NCI-H2107 treated with DMSO at 0.1 percent for 48 hours (cell line): ENCODE data around the gene AMBP.
"Not testable (repeated sequence)": the region's sequence is repeated elsewhere in the genome, so short reads cannot be mapped to it uniquely, and the experiment has no call there.

Experiments used
- DNase-seq: peaks from one replicate; lab custom pipeline; 2025; ENCODE audit not compliant: unreplicated experiment; lab: John Stamatoyannopoulos, UW

The AMBP gene

GRCh38 chr9:114053246-114054005 lies 24.7 kb downstream of the AMBP start:
- no peak for DNase-seq

GRCh38 chr9:114051706-114052105 lies 26.4 kb downstream of the AMBP start:
- DNase-seq, result no peak

GRCh38 chr9:114051281-114051680 lies 26.8 kb downstream of the AMBP start:
- no peak for DNase-seq

- no peak for DNase-seq
Observed at GRCh38 chr9:114050646-114051045, 27.5 kb downstream of the AMBP start.

GRCh38 chr9:114050226-114050568 lies 27.9 kb downstream of the AMBP start:
- no peak for DNase-seq

- no peak for DNase-seq
Observed at GRCh38 chr9:114049441-114050225, 28.5 kb downstream of the AMBP start.

- DNase-seq, result no peak
Observed at GRCh38 chr9:114048533-114049415, 29.3 kb downstream of the AMBP start.

GRCh38 chr9:114047717-114048116 lies 30.4 kb downstream of the AMBP start:
- DNase-seq, result no peak

GRCh38 chr9:114046875-114047274 lies 31.2 kb downstream of the AMBP start:
- no peak for DNase-seq

- no peak for DNase-seq
Observed at GRCh38 chr9:114046237-114046755, 31.8 kb downstream of the AMBP start.

- DNase-seq, result not testable (repeated sequence)
Observed at GRCh38 chr9:114043660-114044059, 34.4 kb downstream of the AMBP start.

- DNase-seq, result no peak
Observed at GRCh38 chr9:114039484-114039883, 38.6 kb downstream of the AMBP start.

GRCh38 chr9:114038724-114039313 lies 39.3 kb downstream of the AMBP start:
- DNase-seq, result no peak

GRCh38 chr9:114037961-114038723 lies 40.0 kb downstream of the AMBP start:
- DNase-seq, result no peak

- DNase-seq, result no peak
Observed at GRCh38 chr9:114037249-114037648, 40.9 kb downstream of the AMBP start.

- no peak for DNase-seq
Observed at GRCh38 chr9:114035845-114036801, 42.0 kb downstream of the AMBP start.

- no peak for DNase-seq
Observed at GRCh38 chr9:114035221-114035844, 42.8 kb downstream of the AMBP start.

GRCh38 chr9:114034661-114035062 lies 43.4 kb downstream of the AMBP start:
- no peak for DNase-seq

GRCh38 chr9:114034196-114034595 lies 43.9 kb downstream of the AMBP start:
- DNase-seq, result no peak
